ENCODE measurements around the gene PACSIN2.
"Not testable (repeated sequence)": the region's sequence is repeated elsewhere in the genome, so short reads cannot be mapped to it uniquely, and the experiment has no call there.

Gene PACSIN2

GRCh38 chr22:42955848-42956247 lies 59.1 kb downstream of the PACSIN2 start:
- Histone ChIP-seq H3K4me3 (ENCODE audit: insufficient read depth in 1 of 2, low read depth in 1 of 2, low read length in 2 of 2) (no peak overlapping the region), H2AFZ (ENCODE audit: low read depth, low read length) (no peak overlapping the region), H4K8ac (ENCODE audit: low read length) (no peak overlapping the region), H3K4me1 (ENCODE audit: control insufficient read depth, insufficient read depth, low read depth, low read length) (peaks cover 13% of the 10 kb centered on the region), H3K27ac (ENCODE audit: low read length, poor library complexity, severe bottlenecking) (no peak overlapping the region), H2BK15ac (ENCODE audit: low read depth, poor library complexity, severe bottlenecking) (no peak overlapping the region), H2BK12ac (ENCODE audit: low read length in 2 of 2) (no peak overlapping the region), H3K23ac (ENCODE audit: low read length in 2 of 2) (no peak overlapping the region), H2BK5ac (ENCODE audit: low read depth, low read length, poor library complexity, severe bottlenecking) (no peak overlapping the region), H2BK120ac (ENCODE audit: low read depth, low read length) (no peak overlapping the region), H2AK5ac (ENCODE audit: low read length, severe bottlenecking) (no peak overlapping the region), H3K9me3 (ENCODE audit: control insufficient read depth, low read length) (no peaks in the 10 kb centered on the region), H4K91ac (ENCODE audit: low read length) (no peak overlapping the region), H3K4ac (ENCODE audit: low read depth in 1 of 2, low read length in 2 of 2) (no peak overlapping the region), H3K4me2 (ENCODE audit: low read length, poor library complexity, severe bottlenecking) (no peak overlapping the region), H3K18ac (ENCODE audit: low read depth in 1 of 2, low read length in 2 of 2) (no peak overlapping the region), H3K27me3 (ENCODE audit: control insufficient read depth in 1 of 2, insufficient read depth in 1 of 2, low read length in 2 of 2) (no peaks in the 10 kb centered on the region), H3K79me1 (replicated peaks; ENCODE audit: low read length, poor library complexity, severe bottlenecking) (peaks cover 32% of the 10 kb centered on the region), H3K14ac (ENCODE audit: low read length in 2 of 2) (no peak overlapping the region), H3K36me3 (ENCODE audit: control insufficient read depth in 1 of 2, insufficient read depth in 2 of 2, low read depth in 1 of 2, low read length in 2 of 2) (peaks cover 3 to 5% of the 10 kb centered on the region in 2 experiments), H3K9ac (ENCODE audit: low read length) (no peak overlapping the region)
- DNase-seq: no peak
- WGBS: 97% methylated on average over 1 of the region's 1 CpG

DNA sequence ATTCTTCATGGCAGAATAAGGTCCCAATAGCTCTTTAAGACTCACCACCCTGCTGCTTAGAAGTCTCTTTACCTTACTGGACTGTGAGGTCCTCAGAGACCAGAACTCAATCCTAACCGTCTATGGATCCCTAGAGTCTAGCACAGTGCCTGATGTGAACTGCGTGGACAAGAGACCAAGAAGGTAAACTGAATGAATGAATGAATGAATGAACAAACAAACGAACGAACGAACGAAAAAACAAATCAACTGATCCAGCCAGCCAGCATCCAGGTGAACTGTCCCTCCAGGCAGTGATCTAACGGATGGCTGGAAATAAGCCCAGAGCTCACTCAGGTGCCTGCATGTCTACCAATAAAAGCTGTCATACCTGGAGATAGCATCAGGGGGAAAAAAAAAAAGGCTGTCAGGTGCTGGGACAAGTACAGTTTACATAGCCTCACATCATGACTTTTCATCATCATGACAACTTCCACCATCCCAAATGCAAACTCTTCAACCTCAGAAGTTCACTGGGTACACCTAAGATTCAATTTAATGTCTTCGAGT lies 59.8 kb downstream of the PACSIN2 start:
- Histone ChIP-seq H3K4me1 (ENCODE audit: control insufficient read depth, insufficient read depth, low read depth, low read length) (peaks cover 9% of the 10 kb centered on the region), H3K27ac (ENCODE audit: low read length, poor library complexity, severe bottlenecking) (no peak overlapping the region), H2AFZ (ENCODE audit: low read depth, low read length) (no peak overlapping the region), H3K23ac (ENCODE audit: low read length in 2 of 2) (no peak overlapping the region), H3K14ac (ENCODE audit: low read length in 2 of 2) (no peak overlapping the region), H2BK15ac (ENCODE audit: low read depth, poor library complexity, severe bottlenecking) (no peak overlapping the region), H4K8ac (ENCODE audit: low read length) (no peak overlapping the region), H3K9ac (ENCODE audit: low read length) (no peak overlapping the region), H3K4me2 (ENCODE audit: low read length, poor library complexity, severe bottlenecking) (no peak overlapping the region), H3K36me3 (ENCODE audit: control insufficient read depth in 1 of 2, insufficient read depth in 2 of 2, low read depth in 1 of 2, low read length in 2 of 2) (peaks cover 3 to 5% of the 10 kb centered on the region in 2 experiments), H2BK120ac (ENCODE audit: low read depth, low read length) (no peak overlapping the region), H2AK5ac (ENCODE audit: low read length, severe bottlenecking) (no peak overlapping the region), H3K27me3 (ENCODE audit: control insufficient read depth in 1 of 2, insufficient read depth in 1 of 2, low read length in 2 of 2) (no peaks in the 10 kb centered on the region), H3K4ac (ENCODE audit: low read depth in 1 of 2, low read length in 2 of 2) (no peak overlapping the region), H3K79me1 (replicated peaks; ENCODE audit: low read length, poor library complexity, severe bottlenecking) (peaks cover 35% of the 10 kb centered on the region), H4K91ac (ENCODE audit: low read length) (no peak overlapping the region), H3K4me3 (ENCODE audit: insufficient read depth in 1 of 2, low read depth in 1 of 2, low read length in 2 of 2) (no peak overlapping the region), H2BK5ac (ENCODE audit: low read depth, low read length, poor library complexity, severe bottlenecking) (no peak overlapping the region), H3K18ac (ENCODE audit: low read depth in 1 of 2, low read length in 2 of 2) (no peak overlapping the region), H2BK12ac (ENCODE audit: low read length in 2 of 2) (no peak overlapping the region), H3K9me3 (ENCODE audit: control insufficient read depth, low read length) (no peaks in the 10 kb centered on the region)
- 96% methylated on average over 7 of the region's 8 CpGs for WGBS
- no peak for DNase-seq

DNA sequence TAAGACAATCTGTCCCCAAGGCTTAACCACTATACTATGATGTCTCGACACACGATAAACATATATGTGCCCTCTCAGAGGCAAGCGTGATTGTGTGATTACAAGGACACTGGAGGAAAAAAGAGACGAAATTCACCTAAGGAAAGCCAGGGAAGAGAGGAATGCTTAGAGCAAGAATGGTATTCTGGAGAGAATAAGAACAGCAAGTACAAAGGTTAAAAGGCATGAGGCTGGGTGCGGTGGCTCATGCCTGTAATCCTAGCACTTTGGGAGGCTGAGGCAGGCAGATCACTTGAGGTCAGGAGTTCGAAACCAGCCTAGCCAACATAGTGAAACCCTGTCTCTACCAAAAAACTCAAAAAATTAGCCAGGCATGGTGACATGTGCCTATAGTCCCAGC lies 61.2 kb downstream of the PACSIN2 start:
- not testable (repeated sequence) for H2BK120ac ChIP-seq (ENCODE audit: low read depth, low read length); H3K14ac ChIP-seq (ENCODE audit: low read length in 2 of 2); H4K91ac ChIP-seq (ENCODE audit: low read length); H2BK5ac ChIP-seq (ENCODE audit: low read depth, low read length, poor library complexity, severe bottlenecking); DNase-seq; H3K4me3 ChIP-seq (ENCODE audit: insufficient read depth in 1 of 2, low read depth in 1 of 2, low read length in 2 of 2); H2AK5ac ChIP-seq (ENCODE audit: low read length, severe bottlenecking); H3K4me1 ChIP-seq (ENCODE audit: control insufficient read depth, insufficient read depth, low read depth, low read length); H4K8ac ChIP-seq (ENCODE audit: low read length); H3K27ac ChIP-seq (ENCODE audit: low read length, poor library complexity, severe bottlenecking); H3K23ac ChIP-seq (ENCODE audit: low read length in 2 of 2); H2BK12ac ChIP-seq (ENCODE audit: low read length in 2 of 2); H3K4me2 ChIP-seq (ENCODE audit: low read length, poor library complexity, severe bottlenecking); H3K18ac ChIP-seq (ENCODE audit: low read depth in 1 of 2, low read length in 2 of 2); H3K9ac ChIP-seq (ENCODE audit: low read length); H3K27me3 ChIP-seq (ENCODE audit: control insufficient read depth in 1 of 2, insufficient read depth in 1 of 2, low read length in 2 of 2); H3K36me3 ChIP-seq (ENCODE audit: control insufficient read depth in 1 of 2, insufficient read depth in 2 of 2, low read depth in 1 of 2, low read length in 2 of 2); H3K9me3 ChIP-seq (ENCODE audit: control insufficient read depth, low read length); H2BK15ac ChIP-seq (ENCODE audit: low read depth, poor library complexity, severe bottlenecking); H2AFZ ChIP-seq (ENCODE audit: low read depth, low read length)
- WGBS: 95% methylated on average over 6 of the region's 6 CpGs
- H3K4ac ChIP-seq (ENCODE audit: low read depth in 1 of 2, low read length in 2 of 2): peak overlapping the region in 1 of 2 experiments; percentile 21
- peaks cover 35% of the 10 kb centered on the region for H3K79me1 ChIP-seq (replicated peaks; ENCODE audit: low read length, poor library complexity, severe bottlenecking)

- no peak overlapping the region for H3K4me3 ChIP-seq (ENCODE audit: insufficient read depth in 1 of 2, low read depth in 1 of 2, low read length in 2 of 2)
- H3K9me3 ChIP-seq (ENCODE audit: control insufficient read depth, low read length): no peaks in the 10 kb centered on the region
- H4K91ac ChIP-seq (ENCODE audit: low read length): no peak overlapping the region
- no peak overlapping the region for H2BK15ac ChIP-seq (ENCODE audit: low read depth, poor library complexity, severe bottlenecking)
- DNase-seq: no peak
- H2AK5ac ChIP-seq (ENCODE audit: low read length, severe bottlenecking): no peak overlapping the region
- H3K36me3 ChIP-seq (ENCODE audit: control insufficient read depth in 1 of 2, insufficient read depth in 2 of 2, low read depth in 1 of 2, low read length in 2 of 2): peaks cover 10 to 12% of the 10 kb centered on the region in 2 experiments
- no peak overlapping the region for H3K4me2 ChIP-seq (ENCODE audit: low read length, poor library complexity, severe bottlenecking)
- H3K4ac ChIP-seq (ENCODE audit: low read depth in 1 of 2, low read length in 2 of 2): no peak overlapping the region
- H2BK5ac ChIP-seq (ENCODE audit: low read depth, low read length, poor library complexity, severe bottlenecking): no peak overlapping the region
- no peak overlapping the region for H3K14ac ChIP-seq (ENCODE audit: low read length in 2 of 2)
- H3K23ac ChIP-seq (ENCODE audit: low read length in 2 of 2): no peak overlapping the region
- H2BK12ac ChIP-seq (ENCODE audit: low read length in 2 of 2): no peak overlapping the region
- no peaks in the 10 kb centered on the region for H3K27me3 ChIP-seq (ENCODE audit: control insufficient read depth in 1 of 2, insufficient read depth in 1 of 2, low read length in 2 of 2)
- H4K8ac ChIP-seq (ENCODE audit: low read length): no peak overlapping the region
- no peak overlapping the region for H3K27ac ChIP-seq (ENCODE audit: low read length, poor library complexity, severe bottlenecking)
- H3K18ac ChIP-seq (ENCODE audit: low read depth in 1 of 2, low read length in 2 of 2): no peak overlapping the region
- H3K79me1 ChIP-seq (replicated peaks; ENCODE audit: low read length, poor library complexity, severe bottlenecking): peaks cover 38% of the 10 kb centered on the region
- H3K9ac ChIP-seq (ENCODE audit: low read length): no peak overlapping the region
- H2AFZ ChIP-seq (ENCODE audit: low read depth, low read length): no peak overlapping the region
- H3K4me1 ChIP-seq (ENCODE audit: control insufficient read depth, insufficient read depth, low read depth, low read length): peaks cover 23% of the 10 kb centered on the region
- no peak overlapping the region for H2BK120ac ChIP-seq (ENCODE audit: low read depth, low read length)
- 91% methylated on average over 13 of the region's 13 CpGs for WGBS
These were observed 63.7 kb downstream of the PACSIN2 start for GRCh38 chr22:42951093-42951710.
